Gastroesophageal sphincter (tissue), 3 donors: Measurements from ENCODE around the gene ARPC5L.

Experiments
- EP300 ChIP-seq: sonication (generic); formaldehyde crosslinking; IDR thresholded peaks from one replicate; pipeline ENCODE4 v1.6.1; 2017; ENCODE audit warnings: antibody characterized with exemption, mild to moderate bottlenecking
- POLR2A ChIP-seq, 2 donors: fragments of 450-650 bp; IDR thresholded peaks; one replicate each; pipeline ENCODE4 v1.6.1; 2017; ENCODE audit warnings: antibody characterized with exemption in 2 of 2, mild to moderate bottlenecking in 2 of 2, moderate library complexity in 1 of 2
- POLR2AphosphoS5 ChIP-seq: sonication (generic); formaldehyde crosslinking; IDR thresholded peaks from one replicate; pipeline ENCODE4 v1.6.1; 2017; ENCODE audit warnings: antibody characterized with exemption
- TF ChIP-seq, protein P1 (sequence below), 4 experiments: fragments of 200-600 bp in 2 of 4; fragments of 450-650 bp in 2 of 4; sonication (generic) in 1 of 4; IDR thresholded peaks; one replicate each; pipeline ENCODE4 v1.5.1; 2017 to 2019; ENCODE audit warnings: antibody characterized with exemption in 4 of 4, mild to moderate bottlenecking in 2 of 4, moderate library complexity in 2 of 4

DNA sequence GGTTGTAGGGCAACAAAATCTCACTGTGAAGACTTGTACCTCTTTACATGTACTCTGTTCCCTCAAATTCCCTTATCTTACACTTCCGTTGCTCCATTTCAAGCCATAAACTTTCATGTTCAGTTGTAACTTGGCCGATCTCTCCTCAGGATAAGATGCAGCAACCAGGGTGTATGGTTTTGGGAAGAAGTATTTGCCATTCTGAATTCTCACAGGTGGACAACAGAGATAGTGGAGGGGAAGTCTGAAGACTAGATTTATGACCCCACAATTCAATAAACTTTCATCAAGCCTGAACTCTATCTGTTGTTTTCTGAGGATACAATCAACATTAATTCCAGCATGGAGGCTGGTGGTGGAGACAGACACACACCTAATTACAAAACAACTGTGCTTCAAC is 51.4 kb downstream of the ARPC5L start:
- TF ChIP-seq, protein P1, sequence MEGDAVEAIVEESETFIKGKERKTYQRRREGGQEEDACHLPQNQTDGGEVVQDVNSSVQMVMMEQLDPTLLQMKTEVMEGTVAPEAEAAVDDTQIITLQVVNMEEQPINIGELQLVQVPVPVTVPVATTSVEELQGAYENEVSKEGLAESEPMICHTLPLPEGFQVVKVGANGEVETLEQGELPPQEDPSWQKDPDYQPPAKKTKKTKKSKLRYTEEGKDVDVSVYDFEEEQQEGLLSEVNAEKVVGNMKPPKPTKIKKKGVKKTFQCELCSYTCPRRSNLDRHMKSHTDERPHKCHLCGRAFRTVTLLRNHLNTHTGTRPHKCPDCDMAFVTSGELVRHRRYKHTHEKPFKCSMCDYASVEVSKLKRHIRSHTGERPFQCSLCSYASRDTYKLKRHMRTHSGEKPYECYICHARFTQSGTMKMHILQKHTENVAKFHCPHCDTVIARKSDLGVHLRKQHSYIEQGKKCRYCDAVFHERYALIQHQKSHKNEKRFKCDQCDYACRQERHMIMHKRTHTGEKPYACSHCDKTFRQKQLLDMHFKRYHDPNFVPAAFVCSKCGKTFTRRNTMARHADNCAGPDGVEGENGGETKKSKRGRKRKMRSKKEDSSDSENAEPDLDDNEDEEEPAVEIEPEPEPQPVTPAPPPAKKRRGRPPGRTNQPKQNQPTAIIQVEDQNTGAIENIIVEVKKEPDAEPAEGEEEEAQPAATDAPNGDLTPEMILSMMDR (IDR thresholded peaks at IDR 0.05): no peak
- TF ChIP-seq POLR2A (IDR thresholded peaks at IDR 0.05) (no peak), EP300 (no peak), POLR2AphosphoS5 (no peak)
